IMR-90 (cell line): ENCODE results near the gene ANKFN1. TPM values are rescaled to one million over a fixed set of nuclear protein-coding genes. Genes with fewer than 3 reads are reported as not detected.

Experiments used
- ATAC-seq: fragments of 200-7000 bp; cut with Tn5 transposase; 2 replicates; pipeline ENCODE4 v1.9.1; 2020; ENCODE audit warnings: low read depth, mild to moderate bottlenecking, moderate library complexity
- BruUV-seq: library from RNA; stranded (reverse); fragments of 400-500 nt; replicated peaks from 2 replicates; lab custom pipeline; 2021; lab: Mats Ljungman, UMichigan
- CTCF ChIA-PET: fragments of 300-600 bp; formaldehyde crosslinking; extraction: SDS; loops from one replicate; lab custom pipeline; 2021; ENCODE audit warnings: antibody characterized with exemption; lab: Yijun Ruan, JAX
- POLR2A ChIA-PET: fragments of 300-600 bp; sonication (Branson Sonifier 250); formaldehyde crosslinking; loops from one replicate; lab custom pipeline; 2022; ENCODE audit warnings: antibody characterized with exemption; ENCODE audit not compliant: unreplicated experiment; lab: Charles Lee
- DNase-seq: peaks from one replicate; pipeline ENCODE4 v3.0.0; 2013
- H2AFZ ChIP-seq: replicated peaks from 2 replicates; pipeline ENCODE3; 2013; ENCODE audit warnings: low read length, mild to moderate bottlenecking; ENCODE audit not compliant: poor library complexity
- H2AK5ac ChIP-seq: 2 replicates; pipeline ENCODE4 v1.6.1; 2013; ENCODE audit warnings: low read depth, low read length, inconsistent platforms
- H2AK9ac ChIP-seq: replicated peaks from 2 replicates; pipeline ENCODE3; 2013; ENCODE audit warnings: mild to moderate bottlenecking, low read depth, low read length, moderate library complexity; ENCODE audit not compliant: poor library complexity
- H2BK120ac ChIP-seq: 2 replicates; pipeline ENCODE4 v1.6.1; 2013; ENCODE audit warnings: low read depth, low read length, inconsistent platforms
- H2BK15ac ChIP-seq: 3 replicates; pipeline ENCODE4 v1.6.1; 2013; ENCODE audit warnings: low read depth, low read length, inconsistent platforms
- H2BK20ac ChIP-seq: 2 replicates; pipeline ENCODE4 v1.6.1; 2013; ENCODE audit warnings: low read depth, mild to moderate bottlenecking, inconsistent platforms, low read length, moderate library complexity
- H2BK5ac ChIP-seq: 2 replicates; pipeline ENCODE4 v1.6.1; 2013; ENCODE audit warnings: mild to moderate bottlenecking, low read depth, low read length, inconsistent platforms; ENCODE audit not compliant: poor library complexity, severe bottlenecking
- H3K14ac ChIP-seq: replicated peaks from 2 replicates; pipeline ENCODE4 v1.6.1; 2013; ENCODE audit warnings: low read depth, low read length, inconsistent platforms
- H3K18ac ChIP-seq: 2 replicates; pipeline ENCODE4 v1.6.1; 2013; ENCODE audit warnings: low read depth, low read length, control low read depth
- H3K23ac ChIP-seq: 2 replicates; pipeline ENCODE4 v1.6.1; 2013; ENCODE audit warnings: low read depth, low read length, inconsistent platforms
- H3K27ac ChIP-seq: 2 replicates; pipeline ENCODE4 v1.5.1; 2013; ENCODE audit warnings: mild to moderate bottlenecking, control low read depth, low read length; ENCODE audit not compliant: insufficient read depth
- H3K27me3 ChIP-seq: 2 replicates; pipeline ENCODE4 v1.6.1; 2013; ENCODE audit warnings: low read length; ENCODE audit not compliant: control insufficient read depth, insufficient read depth
- H3K36me3 ChIP-seq: 2 replicates; pipeline ENCODE4 v1.6.1; 2013; ENCODE audit warnings: low read length, mixed read lengths; ENCODE audit not compliant: control insufficient read depth, insufficient read depth
- H3K4ac ChIP-seq: 2 replicates; pipeline ENCODE4 v1.6.1; 2013; ENCODE audit warnings: low read depth, low read length, inconsistent platforms
- H3K4me1 ChIP-seq: 2 replicates; pipeline ENCODE4 v1.6.1; 2013; ENCODE audit warnings: low read length, mixed read lengths; ENCODE audit not compliant: control insufficient read depth, insufficient read depth
- H3K4me2 ChIP-seq: 2 replicates; pipeline ENCODE4 v1.6.1; 2013; ENCODE audit warnings: low read depth, mild to moderate bottlenecking, control low read depth, low read length, moderate library complexity
- H3K4me3 ChIP-seq: 2 replicates; pipeline ENCODE4 v1.5.1; 2013; ENCODE audit warnings: low read depth, mild to moderate bottlenecking, control low read depth, low read length, moderate library complexity; ENCODE audit not compliant: insufficient read depth
- H3K56ac ChIP-seq: 2 replicates; pipeline ENCODE4 v1.6.1; 2013; ENCODE audit warnings: low read length, inconsistent platforms; ENCODE audit not compliant: insufficient read depth; ENCODE audit errors: extremely low read depth
- H3K79me1 ChIP-seq, 2 experiments: 2 replicates each; pipeline ENCODE4 v1.6.1; 2013; ENCODE audit warnings: low read length in 2 of 2, inconsistent platforms in 1 of 2, low read depth in 1 of 2
- H3K9ac ChIP-seq: 2 replicates; pipeline ENCODE4 v1.6.1; 2013; ENCODE audit warnings: low read depth, low read length, control low read depth
- H3K9me1 ChIP-seq: 2 replicates; pipeline ENCODE4 v1.6.1; 2013; ENCODE audit warnings: low read length, inconsistent platforms; ENCODE audit not compliant: insufficient read depth
- H3K9me3 ChIP-seq: 2 replicates; pipeline ENCODE4 v1.6.1; 2013; ENCODE audit warnings: low read length; ENCODE audit not compliant: control insufficient read depth, insufficient read depth
- H4K20me1 ChIP-seq: 2 replicates; pipeline ENCODE4 v1.6.1; 2013; ENCODE audit warnings: low read length, inconsistent platforms; ENCODE audit not compliant: insufficient read depth
- H4K5ac ChIP-seq: 2 replicates; pipeline ENCODE4 v1.6.1; 2013; ENCODE audit warnings: mild to moderate bottlenecking, low read depth, low read length, control low read depth
- H4K8ac ChIP-seq, 2 experiments: 2 replicates each; pipeline ENCODE4 v1.6.1; 2013; ENCODE audit warnings: low read depth in 2 of 2, low read length in 2 of 2, control low read depth in 1 of 2, inconsistent platforms in 1 of 2
- H4K91ac ChIP-seq: 2 replicates; pipeline ENCODE4 v1.6.1; 2013; ENCODE audit warnings: low read depth, low read length, inconsistent platforms; ENCODE audit not compliant: insufficient read depth
- CHD1 ChIP-seq: IDR thresholded peaks from 2 replicates; pipeline ENCODE4 v1.6.1; 2012; ENCODE audit warnings: low read depth, low read length, improper control_type of control experiment
- FOS ChIP-seq: fragments of 150-350 bp; IDR thresholded peaks from 2 replicates; pipeline ENCODE4 v1.6.1; 2016; ENCODE audit warnings: low read depth, low read length
- MXI1 ChIP-seq: IDR thresholded peaks from 2 replicates; pipeline ENCODE4 v1.6.1; 2012; ENCODE audit warnings: low read depth, mild to moderate bottlenecking, low read length, moderate library complexity, borderline replicate concordance
- RAD21 ChIP-seq: IDR thresholded peaks from 2 replicates; pipeline ENCODE4 v1.6.1; 2012; ENCODE audit warnings: low read length, improper control_type of control experiment
- RFX5 ChIP-seq: IDR thresholded peaks from 2 replicates; pipeline ENCODE4 v1.8.0; 2012; ENCODE audit warnings: low read depth, mild to moderate bottlenecking, low read length, moderate library complexity
- WGBS, 2 experiments: methylation state at CpG; one replicate each; pipeline versions ENCODE4 v1.1.5 to v1.1.7; 2013; ENCODE audit warnings: missing lambda C conversion rate in 2 of 2; ENCODE audit not compliant: insufficient read length in 1 of 2; ENCODE audit errors: extremely low coverage in 2 of 2; 5-methylcytosine and 5-hydroxymethylcytosine counted together
- dilution Hi-C: fragments of 300-500 bp; cut with HindIII; formaldehyde crosslinking; loops from one replicate; pipeline ENCODE4 v1.14.3; 2018; ENCODE audit warnings: low sequenced_read_pairs; ENCODE audit not compliant: unreplicated experiment
- in situ Hi-C: fragments of 300-500 bp; cut with MboI; formaldehyde crosslinking; loops from 3 replicates; pipeline ENCODE4 v1.14.3; 2019; ENCODE audit warnings: low sequenced_read_pairs, inconsistent platforms, mixed read lengths
- intact Hi-C: fragments of 100-400 bp; cut with micrococcal nuclease; formaldehyde crosslinking; loops from 2 replicates; pipeline ENCODE4 v1.10.0; 2022
- polyA plus RNA-seq, 3 experiments: library from polyadenylated mRNA; depleted of rRNA; stranded (reverse); fragments of >200 nt; gene quantifications; 2 replicates each; pipeline ENCODE4 v1.2.3, GENCODE V29; 2012; ENCODE audit warnings: low replicate concordance in 1 of 3
- total RNA-seq: library from RNA; depleted of rRNA; stranded (reverse); fragments of >200 nt; gene quantifications from 2 replicates; pipeline ENCODE4 v1.2.3, GENCODE V29; 2012

The ANKFN1 gene
- total and polyA plus RNA-seq, 2 of the 4 experiments (the other 2 are of a cell fraction) = not detected

DNA sequence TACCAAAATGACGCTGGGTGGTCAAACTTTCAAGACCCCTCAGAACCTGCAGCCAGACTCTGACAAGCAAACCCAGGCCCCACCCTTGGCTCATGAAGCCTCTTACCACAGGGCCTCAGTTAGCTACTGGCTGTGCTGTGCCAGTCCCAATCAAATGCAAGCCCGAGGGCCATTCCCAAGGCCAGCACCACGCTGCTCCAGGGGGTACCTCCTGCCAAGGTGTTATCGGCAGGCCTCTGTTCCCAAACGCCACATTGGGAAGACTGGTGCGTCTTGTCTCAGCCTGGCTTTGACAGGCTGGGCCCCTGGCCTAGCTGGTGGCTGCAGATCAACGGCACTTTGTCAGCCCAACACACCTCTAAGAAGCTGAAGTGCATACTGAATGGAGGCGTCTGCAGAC lies 404.4 kb downstream of the ANKFN1 start:
- H3K27me3 ChIP-seq = no peaks in the 10 kb centered on the region
- no peaks in the 10 kb centered on the region for H3K9me3 ChIP-seq
- no peak for TF ChIP-seq RFX5
- no peak for TF ChIP-seq MXI1
- TF ChIP-seq RAD21 = no peak
- TF ChIP-seq FOS = no peak
- no peak for TF ChIP-seq CHD1
- no peaks in the 10 kb centered on the region for H4K20me1 ChIP-seq
- no peak overlapping the region for H2BK20ac ChIP-seq
- H3K23ac ChIP-seq = no peak overlapping the region
- no peak overlapping the region for H4K8ac ChIP-seq
- H4K91ac ChIP-seq = no peak overlapping the region
- in situ Hi-C loops (no loop called here), dilution Hi-C loops (no loop called here), intact Hi-C loops (no loop called here)
- no TSS peak for BruUV-seq
- no peak overlapping the region for H2BK5ac ChIP-seq
- no peak overlapping the region for H2AK5ac ChIP-seq
- ATAC-seq = no peak
- no peak for DNase-seq
- no peak overlapping the region for H3K18ac ChIP-seq
- H3K36me3 ChIP-seq = no peaks in the 10 kb centered on the region
- H3K4ac ChIP-seq = no peak overlapping the region
- H2AFZ ChIP-seq = no peak overlapping the region
- H3K56ac ChIP-seq = no peak overlapping the region
- no peak overlapping the region for H2AK9ac ChIP-seq
- no peak overlapping the region for H4K5ac ChIP-seq
- H3K9ac ChIP-seq = no peak overlapping the region
- POLR2A ChIA-PET = no interaction called here
- WGBS, 2 experiments = no CpG with 5 or more reads among the region's 8 CpGs
- no peak overlapping the region for H2BK120ac ChIP-seq
- H2BK15ac ChIP-seq = no peak overlapping the region
- no peak overlapping the region for H3K27ac ChIP-seq
- no peaks in the 10 kb centered on the region for H3K79me1 ChIP-seq
- no peak overlapping the region for H3K4me2 ChIP-seq
- H3K4me3 ChIP-seq = no peak overlapping the region
- CTCF ChIA-PET = no interaction called here
- H3K14ac ChIP-seq = no peak overlapping the region
- no peaks in the 10 kb centered on the region for H3K4me1 ChIP-seq
- no peaks in the 10 kb centered on the region for H3K9me1 ChIP-seq
